Activated gamma-delta T cell treated with Interleukin-2 at 50 U/mL for 16 hours (primary cell): ENCODE data around the gene FAM168B.
"Not testable (repeated sequence)": the region's sequence is repeated elsewhere in the genome, so short reads cannot be mapped to it uniquely, and the experiment has no call there.

Experiments
- DNase-seq: peaks from one replicate; pipeline ENCODE4 v3.0.0-alpha.2; 2020

Gene FAM168B

DNA sequence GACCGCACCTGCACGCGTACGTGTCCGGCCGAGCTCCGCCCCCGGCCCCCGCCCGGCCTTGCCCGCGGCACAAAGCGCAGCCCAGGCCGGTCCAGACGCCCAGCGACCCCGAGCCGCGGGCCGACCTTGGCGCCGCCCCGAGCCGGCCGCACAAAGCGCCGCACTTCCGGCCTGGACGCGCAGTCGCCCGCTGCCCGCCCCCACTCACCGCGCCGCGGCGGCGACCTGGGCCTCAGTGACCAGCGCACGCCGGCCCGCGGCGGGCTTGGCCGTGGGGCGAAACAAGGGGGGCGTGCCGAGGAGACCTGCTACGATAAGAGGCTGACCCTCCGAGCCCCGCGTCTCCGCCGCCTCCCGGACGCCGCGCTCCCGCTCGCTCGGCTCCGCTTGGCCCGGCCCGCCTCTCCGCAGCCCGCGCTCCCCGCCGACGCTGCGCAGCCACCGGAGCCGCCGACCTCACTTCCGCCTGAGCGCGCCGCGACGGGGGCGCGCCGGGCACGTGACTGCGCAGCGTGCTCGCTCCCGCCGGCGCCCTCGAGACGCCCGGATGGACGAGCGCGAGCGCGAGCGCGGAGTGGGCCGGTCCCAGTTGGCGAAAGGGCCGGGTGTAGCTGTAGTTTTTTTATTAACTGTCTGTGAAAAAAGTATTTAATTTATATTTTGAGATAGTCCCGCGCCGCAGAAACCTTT lies at the start of gene FAM168B:
FAM168B (minus strand) TSS at position 455 of the 690 bp plus-strand sequence. CDS start 10,814 bp downstream, outside the sequence.
- DNase-seq = peak; percentile 82

GRCh38 chr2:131142849-131143248 lies 49.6 kb upstream of the FAM168B start:
- DNase-seq = no peak

DNA sequence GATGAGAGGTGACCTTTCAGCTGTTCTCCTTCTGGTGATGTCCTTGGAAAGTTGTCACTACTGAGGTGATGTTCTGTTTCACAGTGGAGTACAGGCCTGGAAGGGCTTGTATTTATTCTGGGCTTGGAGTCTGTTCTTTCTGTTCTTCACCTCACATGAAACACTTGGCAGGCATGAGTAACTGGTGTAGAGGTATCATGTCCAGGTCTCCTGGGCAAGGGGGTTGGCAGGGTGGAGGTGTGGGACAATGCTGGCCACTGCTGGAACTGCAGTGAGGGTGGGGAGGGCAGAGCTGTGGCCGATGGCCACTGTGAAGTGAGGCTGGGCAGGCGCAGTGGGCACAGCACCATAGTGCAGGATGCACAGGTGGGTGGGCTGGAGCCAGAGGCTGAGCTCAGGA lies 47.3 kb upstream of the FAM168B start:
- no peak for DNase-seq

DNA sequence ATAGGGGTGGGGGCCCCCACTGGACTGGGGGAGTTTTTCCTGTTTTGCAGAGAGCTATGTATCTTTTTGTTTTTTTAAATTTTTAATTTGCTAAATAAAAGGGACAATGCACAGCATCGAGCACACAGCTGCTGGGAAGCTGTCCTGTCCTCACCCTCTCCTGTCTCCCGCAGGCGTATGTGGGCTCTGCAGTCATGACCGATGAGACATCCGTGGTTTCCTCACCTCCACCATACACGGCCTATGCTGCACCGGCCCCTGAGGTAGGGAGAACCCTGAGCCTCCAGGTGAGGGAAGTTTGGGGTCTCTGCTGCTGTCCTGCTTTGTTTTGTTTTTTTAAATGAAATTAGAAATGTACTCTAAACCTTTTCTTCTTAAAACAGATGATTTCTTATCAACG lies 39.5 kb upstream of the FAM168B start:
- DNase-seq = no peak

- DNase-seq = no peak
Measured at GRCh38 chr2:131130298-131130596, 37.0 kb upstream of the FAM168B start.

- no peak for DNase-seq
Measured at GRCh38 chr2:131127981-131128380, 34.7 kb upstream of the FAM168B start.

GRCh38 chr2:131127076-131127475 lies 33.8 kb upstream of the FAM168B start:
- DNase-seq = no peak

GRCh38 chr2:131126436-131126835 lies 33.2 kb upstream of the FAM168B start:
- DNase-seq = no peak

GRCh38 chr2:131125195-131125757 lies 32.0 kb upstream of the FAM168B start:
- no peak for DNase-seq

DNA sequence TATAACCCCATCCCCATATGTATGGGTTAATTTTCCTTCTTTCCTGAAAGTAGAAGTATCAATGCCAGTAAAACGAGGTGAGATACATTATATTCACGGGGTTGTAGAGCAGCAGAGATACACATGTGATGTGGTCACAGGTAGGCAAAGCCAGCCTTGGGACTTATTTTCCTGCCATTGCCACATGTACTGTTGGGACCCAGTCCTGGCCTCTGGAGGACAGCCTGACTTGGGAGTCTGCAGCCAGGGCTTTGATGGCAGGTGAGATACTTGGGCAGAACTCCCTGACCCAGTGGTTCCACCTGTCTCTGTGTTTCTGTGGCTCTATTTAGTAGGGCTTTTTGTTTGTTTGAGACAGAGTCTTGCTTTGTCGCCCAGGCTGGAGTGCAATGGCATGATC lies 29.9 kb upstream of the FAM168B start:
- no peak for DNase-seq

- DNase-seq = no peak
Measured at GRCh38 chr2:131122496-131122895, 29.2 kb upstream of the FAM168B start.

GRCh38 chr2:131121464-131121863 lies 28.2 kb upstream of the FAM168B start:
- no peak for DNase-seq

GRCh38 chr2:131120815-131121317 lies 27.6 kb upstream of the FAM168B start:
- no peak for DNase-seq

GRCh38 chr2:131115752-131116151 lies 22.5 kb upstream of the FAM168B start:
- no peak for DNase-seq

DNA sequence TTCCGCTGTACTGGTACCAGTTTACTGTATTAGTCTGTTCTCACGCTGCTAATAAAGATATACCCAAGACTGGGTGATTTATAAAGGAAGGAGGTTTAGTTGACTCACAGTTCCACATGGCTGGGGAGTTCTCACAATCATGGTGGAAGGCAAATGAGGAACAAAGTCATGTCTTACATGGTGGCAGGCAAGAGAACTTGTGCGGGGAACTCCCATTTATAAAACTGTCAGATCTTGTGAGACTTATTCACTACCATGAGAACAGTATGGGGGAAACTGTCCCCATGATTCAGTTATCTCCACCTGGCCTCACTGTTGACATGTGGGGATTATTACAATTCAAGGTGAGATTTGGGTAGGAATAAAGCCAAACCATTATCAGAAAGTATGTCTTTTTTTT lies 21.7 kb upstream of the FAM168B start:
- DNase-seq = not testable (repeated sequence)

DNA sequence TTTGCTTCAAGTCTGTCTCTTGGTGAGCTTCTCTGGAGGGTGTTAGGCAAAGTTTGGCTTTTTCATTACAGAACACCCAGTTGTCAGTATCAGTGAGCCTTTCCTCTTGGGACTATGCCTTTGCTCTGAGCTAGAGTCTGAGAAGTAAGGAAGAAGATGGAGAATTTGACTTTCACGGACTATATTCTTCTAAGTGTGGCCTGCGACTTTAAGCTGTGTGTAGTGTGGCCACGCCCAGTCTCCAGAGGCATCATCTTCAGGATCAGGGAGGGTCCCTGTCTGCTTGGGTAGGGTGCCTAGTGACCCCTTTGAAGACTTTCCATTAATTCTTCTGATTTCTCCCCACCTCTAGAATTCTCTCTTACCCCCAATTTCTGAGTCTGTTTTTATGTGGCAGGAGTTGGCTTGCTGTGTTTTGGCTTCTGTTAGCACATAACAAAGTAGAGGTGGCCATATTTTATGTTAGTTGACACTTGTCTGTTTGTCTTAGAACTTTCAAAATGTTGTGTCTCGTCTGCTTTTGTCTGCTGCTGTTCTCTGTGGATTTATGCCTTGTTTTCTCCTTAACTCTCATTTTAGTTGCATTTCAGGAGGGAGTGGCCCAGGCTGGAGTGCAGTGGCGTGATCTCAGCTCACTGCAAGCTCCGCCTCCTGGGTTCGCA lies 20.4 kb upstream of the FAM168B start:
- DNase-seq = no peak

DNA sequence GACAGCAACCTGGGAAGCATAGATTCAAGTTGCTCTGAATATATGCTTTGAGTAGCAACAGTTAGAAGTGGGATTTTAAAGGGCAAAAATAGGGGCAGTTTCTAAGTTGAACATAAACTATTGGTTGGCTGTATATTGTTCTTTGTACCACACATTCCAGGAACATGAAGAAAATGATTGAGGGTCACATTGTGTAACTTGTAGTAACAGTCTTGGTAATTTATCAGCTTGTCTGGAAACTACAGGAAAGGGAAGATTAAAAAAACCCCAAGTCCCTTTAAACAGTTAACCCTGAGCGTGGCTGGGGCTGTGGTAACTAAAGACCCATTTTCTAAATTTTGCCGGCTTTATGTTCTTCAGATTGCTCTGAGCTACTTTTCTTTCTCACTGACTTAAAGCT lies 19.3 kb upstream of the FAM168B start:
- DNase-seq = no peak

- DNase-seq = no peak
Measured at GRCh38 chr2:131105950-131106801, 12.9 kb upstream of the FAM168B start.

GRCh38 chr2:131105156-131105949 lies 12.1 kb upstream of the FAM168B start, which contains the start of gene PLEKHB2:
Gene PLEKHB2 (plus strand): TSS chr2:131105336. CDS start chr2:131120942, 15,606 bp downstream.
- peak; percentile 91 for DNase-seq

DNA sequence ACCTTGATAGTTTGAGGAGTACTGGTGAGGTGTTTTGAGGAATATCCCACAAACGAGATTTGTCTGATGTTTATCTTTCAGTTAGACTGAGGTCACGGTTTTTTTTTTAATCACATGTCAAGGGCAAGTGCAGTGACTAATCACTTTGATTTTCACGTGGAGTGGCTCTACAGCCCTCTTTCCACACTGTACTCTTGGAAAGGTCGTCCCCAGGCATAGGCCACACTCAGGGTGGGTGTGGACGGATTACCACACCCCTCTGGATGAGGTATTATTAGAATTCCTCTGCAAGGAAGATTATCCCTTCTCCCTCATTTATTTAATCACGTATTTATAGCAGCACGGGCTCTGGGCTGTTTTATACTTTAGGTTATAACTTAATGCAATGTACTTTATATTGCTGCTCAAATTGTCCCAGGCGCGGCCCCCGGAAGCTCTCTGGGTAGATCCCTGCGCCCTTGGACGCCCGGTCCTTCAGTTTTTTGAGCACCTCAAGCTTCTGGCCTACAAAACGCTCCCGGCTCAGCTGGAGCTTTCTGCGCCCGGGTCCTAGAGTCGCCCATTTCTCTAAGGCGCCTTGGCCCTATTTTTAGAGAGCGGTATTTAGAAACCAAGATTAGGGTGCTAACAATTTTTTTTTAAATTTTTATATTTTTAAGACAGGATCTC lies 11.4 kb upstream of the FAM168B start:
- peak; percentile 32 for DNase-seq

DNA sequence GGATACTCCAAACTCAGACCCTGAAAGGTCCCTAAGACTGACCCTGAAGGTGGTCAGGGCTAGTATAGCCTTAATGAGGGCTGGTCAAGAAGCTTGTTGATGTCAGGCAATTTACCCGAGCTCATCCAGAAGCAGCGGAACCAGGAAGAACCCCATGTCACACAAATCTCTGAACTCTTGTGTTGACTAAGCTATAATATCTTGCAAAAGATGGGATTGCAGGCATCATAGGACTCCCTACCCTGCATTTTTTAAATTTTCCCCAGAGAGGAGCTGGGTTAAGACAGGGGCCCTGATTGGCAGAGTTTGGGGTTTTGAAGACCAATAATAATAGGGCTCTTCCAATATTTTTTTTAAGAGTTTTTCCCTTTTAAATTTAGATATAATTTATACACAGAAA lies 9.9 kb upstream of the FAM168B start:
- DNase-seq = no peak
